Keratinocyte (primary cell): ENCODE results near the gene SRP54.

Experiments used
- EZH2 ChIP-seq: IDR thresholded peaks from one replicate; pipeline ENCODE4 v1.6.1; 2012; ENCODE audit warnings: inconsistent platforms, mild to moderate bottlenecking, low read length, moderate library complexity
- TF ChIP-seq, protein P1 (sequence below), 3 experiments: IDR thresholded peaks in 1 of 3; conservative IDR thresholded peaks in 1 of 3; optimal IDR thresholded peaks in 1 of 3; 2 replicates in 2 of 3; 3 replicates in 1 of 3; pipeline versions ENCODE3 to v1.5.1; 2011; ENCODE audit warnings: low read length in 3 of 3, mild to moderate bottlenecking in 3 of 3, moderate library complexity in 2 of 3, control low read depth in 1 of 3, inconsistent platforms in 1 of 3; ENCODE audit not compliant: insufficient read depth in 2 of 3; ENCODE audit errors: extremely low read depth in 1 of 3

DNA sequence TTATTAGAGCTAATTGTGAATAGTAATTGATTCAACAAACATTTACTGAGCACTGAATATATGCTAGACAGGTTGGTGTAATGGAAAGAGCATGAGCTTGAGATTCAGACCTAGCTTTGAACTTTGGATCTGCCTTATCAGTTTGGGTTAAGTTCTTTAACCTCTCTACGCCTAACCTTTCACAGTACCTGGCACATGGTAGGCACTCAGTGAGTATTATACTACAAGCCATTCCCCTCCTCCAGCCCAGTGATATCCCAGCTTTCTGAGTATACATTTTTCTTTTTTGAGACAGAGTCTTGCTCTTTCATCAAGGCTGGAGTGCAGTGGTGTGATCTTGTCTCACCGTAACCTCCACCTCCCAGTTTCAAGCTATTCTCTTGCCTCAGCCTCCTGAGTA lies 95.3 kb downstream of the SRP54 start:
- TF ChIP-seq, protein P1, sequence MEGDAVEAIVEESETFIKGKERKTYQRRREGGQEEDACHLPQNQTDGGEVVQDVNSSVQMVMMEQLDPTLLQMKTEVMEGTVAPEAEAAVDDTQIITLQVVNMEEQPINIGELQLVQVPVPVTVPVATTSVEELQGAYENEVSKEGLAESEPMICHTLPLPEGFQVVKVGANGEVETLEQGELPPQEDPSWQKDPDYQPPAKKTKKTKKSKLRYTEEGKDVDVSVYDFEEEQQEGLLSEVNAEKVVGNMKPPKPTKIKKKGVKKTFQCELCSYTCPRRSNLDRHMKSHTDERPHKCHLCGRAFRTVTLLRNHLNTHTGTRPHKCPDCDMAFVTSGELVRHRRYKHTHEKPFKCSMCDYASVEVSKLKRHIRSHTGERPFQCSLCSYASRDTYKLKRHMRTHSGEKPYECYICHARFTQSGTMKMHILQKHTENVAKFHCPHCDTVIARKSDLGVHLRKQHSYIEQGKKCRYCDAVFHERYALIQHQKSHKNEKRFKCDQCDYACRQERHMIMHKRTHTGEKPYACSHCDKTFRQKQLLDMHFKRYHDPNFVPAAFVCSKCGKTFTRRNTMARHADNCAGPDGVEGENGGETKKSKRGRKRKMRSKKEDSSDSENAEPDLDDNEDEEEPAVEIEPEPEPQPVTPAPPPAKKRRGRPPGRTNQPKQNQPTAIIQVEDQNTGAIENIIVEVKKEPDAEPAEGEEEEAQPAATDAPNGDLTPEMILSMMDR (optimal IDR thresholded peaks at IDR 0.05 in 1 of 3, IDR thresholded peaks at IDR 0.05 in 1 of 3, conservative IDR thresholded peaks at IDR 0.05 in 1 of 3; ENCODE audit: extremely low read depth in 1 of 3, insufficient read depth in 2 of 3, low read length in 3 of 3) = no peak
- TF ChIP-seq EZH2 = no peak
